Measurements from ENCODE around the gene TXLNG.

DNA sequence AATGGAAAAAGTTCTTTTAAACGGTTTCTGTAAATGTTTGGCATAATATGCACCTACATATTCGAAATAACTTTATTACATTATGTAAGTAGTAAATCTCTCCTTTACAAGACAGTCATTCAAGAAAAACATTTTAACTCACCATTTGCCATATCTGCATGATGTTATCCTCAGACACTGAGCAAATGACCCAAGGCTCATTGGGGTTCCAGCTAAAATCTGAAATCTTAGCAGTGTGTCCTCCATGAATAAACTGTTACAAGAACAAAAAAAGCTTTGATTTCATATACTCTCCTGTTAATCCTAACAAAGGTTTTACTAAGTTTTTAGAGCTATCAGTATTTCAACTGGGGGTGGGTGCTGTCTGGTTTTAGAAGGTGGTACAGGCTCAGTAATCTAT is 59.4 kb downstream of the TXLNG start:
- TF ChIP-seq, protein P1, sequence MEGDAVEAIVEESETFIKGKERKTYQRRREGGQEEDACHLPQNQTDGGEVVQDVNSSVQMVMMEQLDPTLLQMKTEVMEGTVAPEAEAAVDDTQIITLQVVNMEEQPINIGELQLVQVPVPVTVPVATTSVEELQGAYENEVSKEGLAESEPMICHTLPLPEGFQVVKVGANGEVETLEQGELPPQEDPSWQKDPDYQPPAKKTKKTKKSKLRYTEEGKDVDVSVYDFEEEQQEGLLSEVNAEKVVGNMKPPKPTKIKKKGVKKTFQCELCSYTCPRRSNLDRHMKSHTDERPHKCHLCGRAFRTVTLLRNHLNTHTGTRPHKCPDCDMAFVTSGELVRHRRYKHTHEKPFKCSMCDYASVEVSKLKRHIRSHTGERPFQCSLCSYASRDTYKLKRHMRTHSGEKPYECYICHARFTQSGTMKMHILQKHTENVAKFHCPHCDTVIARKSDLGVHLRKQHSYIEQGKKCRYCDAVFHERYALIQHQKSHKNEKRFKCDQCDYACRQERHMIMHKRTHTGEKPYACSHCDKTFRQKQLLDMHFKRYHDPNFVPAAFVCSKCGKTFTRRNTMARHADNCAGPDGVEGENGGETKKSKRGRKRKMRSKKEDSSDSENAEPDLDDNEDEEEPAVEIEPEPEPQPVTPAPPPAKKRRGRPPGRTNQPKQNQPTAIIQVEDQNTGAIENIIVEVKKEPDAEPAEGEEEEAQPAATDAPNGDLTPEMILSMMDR (IDR thresholded peaks at IDR 0.05), result no peak
- TF ChIP-seq POLR2A (IDR thresholded peaks at IDR 0.05) (no peak), EP300 (IDR thresholded peaks at IDR 0.05) (no peak)

All from upper lobe of left lung (tissue), 4 donors.